GM19238 (cell line): ENCODE results near the gene ACOT9.
"Not testable (repeated sequence)": the region's sequence is repeated elsewhere in the genome, so short reads cannot be mapped to it uniquely, and the experiment has no call there.

Experiments used
- DNase-seq: peaks from one replicate; pipeline ENCODE4 v3.0.0; 2011; ENCODE audit warnings: low spot score; ENCODE audit not compliant: insufficient read length

The ACOT9 gene

DNA sequence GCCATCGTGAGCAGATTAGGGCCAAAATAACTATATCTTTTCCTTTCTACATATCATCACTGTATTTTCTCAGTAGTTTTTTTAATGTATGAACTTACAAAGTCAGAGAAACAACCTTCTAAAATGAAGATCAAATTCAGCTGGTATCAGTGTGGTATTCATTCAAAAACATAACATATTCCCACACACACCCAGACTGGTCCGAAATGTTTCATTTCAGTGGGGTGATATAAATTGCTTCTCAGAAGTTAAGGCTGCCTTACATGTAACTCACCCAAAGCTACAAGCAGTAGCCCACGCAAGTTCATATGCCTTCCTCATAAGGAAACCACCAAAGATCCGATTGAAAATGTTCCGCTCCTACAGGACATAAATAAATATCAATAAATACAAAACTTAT lies 37.8 kb downstream of the ACOT9 start:
- DNase-seq: no peak

DNA sequence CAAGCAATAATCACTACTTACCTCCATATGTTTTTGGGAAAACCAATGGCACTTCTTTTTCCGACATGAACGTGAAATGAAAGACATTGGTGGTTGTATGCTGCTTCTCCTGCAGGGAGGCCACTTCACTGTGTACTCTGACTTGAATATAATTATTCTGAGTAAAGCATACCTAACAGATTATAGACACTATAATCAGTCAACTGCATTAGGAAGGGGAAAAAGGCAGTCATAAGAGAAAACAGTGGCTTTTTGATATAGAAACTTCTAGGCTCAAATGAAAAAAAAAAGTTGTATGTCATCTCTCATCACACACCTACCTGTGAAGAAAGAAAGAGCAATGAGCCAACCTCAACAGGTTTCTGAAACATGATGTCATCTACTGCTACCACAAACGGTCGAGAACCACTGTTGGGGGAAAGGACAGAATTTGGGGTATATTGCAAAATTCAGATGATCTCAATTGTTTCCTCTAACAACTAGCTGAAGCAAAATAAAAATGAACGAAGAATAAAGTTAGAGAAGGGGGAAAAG lies 38.3 kb downstream of the ACOT9 start:
- DNase-seq: no peak

DNA sequence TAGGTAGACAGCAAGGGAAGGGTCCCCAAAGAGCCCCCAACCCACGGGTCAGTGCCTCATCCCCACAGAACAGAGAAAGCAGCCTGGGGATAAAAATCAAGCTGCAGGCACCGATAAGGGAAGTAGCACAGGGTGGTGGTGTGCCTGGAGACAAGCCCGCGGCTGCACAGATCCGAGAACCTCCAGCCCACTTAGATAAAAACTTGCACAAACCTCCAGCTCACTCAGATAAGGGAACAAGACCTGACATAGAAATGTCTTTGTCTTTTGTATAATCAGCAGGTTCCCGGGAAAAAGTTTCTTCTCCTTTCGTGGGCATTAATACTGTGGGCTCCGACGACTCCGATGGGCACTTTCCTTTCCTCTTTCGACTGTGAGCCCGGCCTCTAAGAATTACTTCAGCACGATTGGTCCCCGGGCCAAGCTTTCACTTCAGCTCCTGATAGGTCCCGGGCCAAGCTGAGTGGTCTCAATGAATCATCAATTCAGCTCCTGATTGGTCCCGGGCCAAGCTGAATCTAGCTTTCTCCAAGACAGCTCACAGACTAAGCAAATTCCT lies 43.4 kb downstream of the ACOT9 start:
- DNase-seq: peak; percentile 18

DNA sequence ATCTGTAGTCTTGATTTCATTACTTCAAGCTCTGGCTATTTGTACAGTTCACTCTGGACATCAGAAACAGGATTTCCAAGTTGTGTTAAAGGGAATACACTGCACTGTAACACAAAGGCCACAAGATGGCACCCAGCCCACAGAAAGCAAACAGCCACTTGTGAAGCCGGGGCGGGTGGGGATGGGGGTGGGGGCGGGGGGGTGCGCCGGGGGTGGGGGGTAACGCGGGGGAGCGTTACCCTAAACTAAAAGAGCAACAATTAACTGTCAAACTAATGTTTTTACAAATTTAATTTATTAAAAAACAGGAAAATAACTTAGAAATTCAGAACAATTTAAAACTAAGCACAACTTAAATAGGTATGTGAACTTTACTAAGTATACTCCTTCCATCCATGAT lies 48.5 kb downstream of the ACOT9 start:
- peak; percentile 23 for DNase-seq

DNA sequence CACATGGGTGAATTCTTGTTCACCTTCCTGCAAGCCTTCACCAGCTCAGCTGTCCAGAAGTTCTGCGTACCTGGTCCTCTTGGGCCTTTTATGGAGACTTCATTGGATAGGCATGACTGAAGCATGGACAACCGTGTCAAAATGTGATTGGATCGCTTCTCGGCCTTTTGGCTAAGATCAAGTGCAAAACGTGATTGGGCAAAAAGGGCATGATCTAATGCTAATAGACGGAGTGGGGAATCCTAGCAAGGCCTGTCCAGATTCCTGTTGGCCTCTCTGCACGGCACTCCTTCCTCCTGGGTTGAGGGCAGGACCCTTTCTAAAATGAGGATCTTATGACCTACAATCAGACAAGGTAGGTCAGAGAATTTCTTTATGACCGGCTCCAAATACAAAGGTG lies 50.9 kb downstream of the ACOT9 start:
- DNase-seq: no peak

DNA sequence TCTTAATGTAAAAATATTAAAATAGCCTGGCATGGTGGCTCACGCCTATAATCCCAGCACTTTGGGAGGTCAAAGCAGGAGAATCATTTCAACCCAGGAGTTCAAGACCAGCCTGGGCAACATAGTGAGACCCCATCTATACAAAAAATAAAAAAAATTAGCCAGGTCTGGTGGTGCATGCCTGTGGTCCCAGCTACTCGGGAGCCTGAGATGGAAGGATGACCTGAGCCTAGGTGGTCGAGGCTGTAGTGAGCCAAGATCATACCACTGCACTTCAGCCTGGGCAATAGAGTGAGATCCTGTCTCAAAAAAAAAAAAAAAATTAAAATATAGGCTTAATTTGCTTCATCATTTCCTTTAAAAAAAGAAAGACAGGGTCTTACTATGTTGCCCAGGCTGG lies 66.6 kb downstream of the ACOT9 start:
- not testable (repeated sequence) for DNase-seq

DNA sequence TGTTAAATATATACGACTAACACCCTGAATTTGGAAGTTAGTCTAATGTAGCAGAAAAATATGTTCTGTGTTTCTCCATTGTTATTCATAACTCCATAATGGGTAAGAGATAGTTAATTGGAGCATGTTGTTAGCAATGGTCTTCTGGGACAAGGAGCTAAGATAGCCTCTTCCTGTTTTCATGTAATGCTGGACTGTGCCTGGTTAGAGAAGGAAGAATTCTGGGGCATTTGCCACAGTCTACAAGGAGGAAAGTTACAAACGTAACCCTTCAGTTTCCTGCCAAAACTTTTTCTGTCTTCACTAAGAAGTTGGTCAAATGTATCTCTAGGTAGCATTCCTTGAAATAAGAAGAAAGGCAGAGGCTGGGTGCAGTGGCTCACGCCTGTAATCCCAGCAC lies 70.0 kb downstream of the ACOT9 start:
- DNase-seq: no peak

DNA sequence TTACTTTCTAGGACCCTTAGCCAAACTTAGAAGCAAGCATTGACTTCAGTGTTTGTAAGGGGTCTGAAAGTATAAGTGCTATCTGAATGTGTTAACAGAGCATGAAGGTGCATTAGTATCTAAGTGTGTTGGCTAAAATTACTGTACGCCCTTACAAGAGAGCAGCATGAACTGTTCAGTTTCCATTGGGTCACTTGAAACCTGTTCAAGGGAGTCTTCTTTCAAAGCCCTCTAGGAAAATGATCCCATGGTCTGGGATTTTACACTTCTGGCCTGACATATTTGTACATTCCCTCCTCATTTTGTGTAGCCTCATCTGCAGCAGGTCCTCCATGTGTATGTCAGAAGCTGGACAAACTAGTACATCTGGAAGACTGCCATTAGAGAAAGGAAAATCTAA lies 72.5 kb downstream of the ACOT9 start:
- no peak for DNase-seq

DNA sequence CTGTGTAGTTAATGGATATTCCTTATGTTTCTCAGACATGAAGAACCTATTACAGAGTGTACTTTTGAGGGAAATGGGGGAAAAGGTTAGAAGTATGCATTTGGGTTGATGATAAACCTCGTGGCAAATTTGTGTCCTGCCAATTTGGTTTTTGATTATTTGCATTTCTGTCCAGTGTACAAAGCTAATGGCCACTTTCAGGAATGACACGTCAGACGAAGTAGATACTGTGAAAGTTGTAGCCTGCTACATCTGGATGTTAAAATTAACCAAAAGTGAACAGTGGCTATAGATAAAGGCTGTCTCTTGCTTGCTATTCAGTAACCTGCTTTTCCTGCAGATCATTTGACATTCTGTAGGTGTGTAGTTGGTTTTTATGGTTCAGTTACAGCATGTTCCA lies 74.7 kb downstream of the ACOT9 start:
- DNase-seq: no peak

DNA sequence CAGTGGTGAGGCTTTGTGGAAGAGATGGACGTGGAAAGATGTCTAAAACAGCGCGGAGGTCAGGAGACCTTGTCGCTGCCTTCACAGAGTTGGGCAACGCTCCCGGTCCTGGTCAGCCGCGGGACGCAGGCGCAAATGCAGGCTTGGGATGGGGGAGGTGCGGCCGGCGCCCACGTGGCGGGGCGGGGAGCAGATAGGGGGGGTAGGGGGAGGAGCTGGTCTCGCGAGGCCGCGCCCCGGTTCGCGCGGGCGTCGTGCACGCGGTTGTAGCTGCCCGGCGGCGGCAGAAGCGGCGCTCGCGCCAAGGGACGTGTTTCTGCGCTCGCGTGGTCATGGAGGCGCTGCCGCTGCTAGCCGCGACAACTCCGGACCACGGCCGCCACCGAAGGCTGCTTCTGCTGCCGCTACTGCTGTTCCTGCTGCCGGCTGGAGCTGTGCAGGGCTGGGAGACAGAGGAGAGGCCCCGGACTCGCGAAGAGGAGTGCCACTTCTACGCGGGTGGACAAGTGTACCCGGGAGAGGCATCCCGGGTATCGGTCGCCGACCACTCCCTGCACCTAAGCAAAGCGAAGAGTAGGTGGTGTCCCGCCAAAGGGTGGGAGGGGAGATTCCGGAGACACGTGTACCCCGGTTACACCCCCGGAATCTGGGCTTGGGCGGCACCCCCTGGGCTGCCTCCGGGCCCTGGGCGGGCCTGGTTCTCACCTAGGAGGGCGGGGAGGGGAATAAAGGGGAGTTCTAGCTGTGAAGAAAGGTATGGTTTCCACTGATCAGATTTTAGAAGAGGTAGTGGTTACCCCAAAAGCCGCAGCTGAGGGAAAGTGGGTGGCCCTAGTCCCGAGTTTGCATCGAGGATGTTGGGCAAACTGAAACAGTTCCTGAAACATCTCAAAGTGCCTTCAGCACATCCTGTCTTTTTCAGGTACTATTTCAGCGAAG lies 75.6 kb downstream of the ACOT9 start, which contains the start of gene PRDX4:
Gene PRDX4 (plus strand): TSS at position 255 of the 939 bp plus-strand sequence. CDS start 78 bp downstream, at position 333.
- DNase-seq: peak; percentile 47

DNA sequence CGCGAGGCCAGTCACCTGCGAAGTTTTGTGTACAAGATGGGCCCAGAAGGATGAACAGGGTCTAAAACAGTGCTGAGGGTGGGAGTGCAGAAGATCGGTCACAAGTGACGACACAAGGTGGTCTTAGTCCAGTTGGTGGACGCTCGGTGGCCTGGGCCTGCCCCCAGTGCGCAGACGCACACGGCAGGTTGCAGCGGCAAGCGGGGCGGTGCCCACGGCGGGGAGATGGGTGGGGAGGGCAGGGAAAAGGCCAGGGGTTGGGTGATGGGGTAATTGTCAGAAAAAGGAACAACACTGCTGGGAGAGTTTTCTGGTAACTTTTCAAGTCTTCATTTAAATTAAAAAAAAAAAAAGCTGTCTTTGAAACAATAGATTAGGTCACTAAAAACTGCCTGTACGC lies 76.8 kb downstream of the ACOT9 start:
- no peak for DNase-seq

DNA sequence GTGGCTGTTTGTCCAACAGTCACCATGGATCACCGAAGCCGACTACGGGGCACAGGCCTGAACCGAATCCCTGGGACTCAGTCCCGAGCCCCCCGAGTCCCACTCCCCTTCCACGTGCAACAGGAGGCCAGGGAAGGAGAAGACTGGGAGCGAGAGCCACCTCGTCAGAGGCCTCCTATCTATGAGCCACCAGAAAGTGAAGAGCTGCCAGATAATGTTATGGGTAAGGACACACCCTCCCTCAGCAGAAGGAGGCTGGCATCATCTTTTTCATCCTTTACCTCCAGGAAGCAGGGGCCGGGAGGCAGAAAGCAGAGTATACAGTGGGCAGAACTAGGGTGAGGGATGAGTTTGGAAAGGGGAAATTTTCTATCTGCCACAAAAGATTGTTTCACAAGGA lies 78.6 kb downstream of the ACOT9 start:
- no peak for DNase-seq

DNA sequence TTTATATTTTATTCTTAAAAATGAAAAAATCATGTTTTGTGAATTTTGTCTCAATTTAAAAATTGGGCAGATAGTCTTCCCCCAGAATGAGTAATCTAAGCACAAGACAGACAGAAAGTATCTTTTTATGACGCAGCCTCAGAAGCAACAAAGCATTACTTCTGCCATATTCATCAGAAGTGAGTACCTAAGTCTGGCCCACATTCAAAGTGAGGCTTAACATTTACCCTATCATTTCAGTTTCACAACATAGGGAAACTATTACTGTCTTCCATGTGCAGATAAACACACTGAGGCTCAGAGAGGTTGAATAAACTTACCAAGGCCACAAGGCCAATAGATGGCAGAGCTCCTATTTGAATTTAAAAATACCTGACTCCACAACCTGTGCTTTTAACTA lies 80.2 kb downstream of the ACOT9 start:
- no peak for DNase-seq

DNA sequence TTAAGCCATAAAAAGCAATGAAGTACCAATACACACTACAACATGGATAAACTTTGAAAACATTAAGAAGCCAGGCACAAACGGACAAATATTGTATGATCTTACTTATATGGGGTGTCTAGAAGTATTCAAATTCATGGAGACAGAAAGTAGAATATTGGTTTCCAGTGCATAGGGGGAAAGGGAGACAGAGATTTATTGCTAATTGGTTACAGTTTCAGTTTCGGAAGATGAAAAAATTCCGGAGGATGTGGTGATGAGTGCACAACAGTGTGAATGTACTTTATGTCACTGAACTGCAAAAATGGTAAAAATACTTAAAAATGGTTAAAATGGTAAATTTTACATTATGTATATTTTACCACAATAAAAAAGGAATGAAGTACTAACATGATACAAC lies 80.9 kb downstream of the ACOT9 start:
- no peak for DNase-seq

DNA sequence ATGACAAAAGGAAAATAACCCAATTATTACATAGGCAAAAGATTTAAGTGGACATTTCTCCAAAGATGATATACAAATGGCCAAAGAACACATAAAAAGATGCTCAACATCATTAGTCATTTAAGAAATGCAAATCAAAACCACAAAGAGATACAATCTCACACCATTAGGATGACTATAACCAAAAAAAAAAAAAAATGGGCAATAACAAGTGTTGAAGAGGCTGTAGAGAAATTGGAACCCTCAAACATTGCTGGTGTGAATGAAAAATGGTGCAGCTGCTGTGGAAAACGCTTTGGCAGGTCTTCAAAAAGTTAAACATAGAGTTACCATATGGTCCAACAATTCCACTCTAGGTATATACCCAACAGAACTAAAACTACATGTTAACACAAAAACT lies 81.4 kb downstream of the ACOT9 start:
- DNase-seq: no peak

DNA sequence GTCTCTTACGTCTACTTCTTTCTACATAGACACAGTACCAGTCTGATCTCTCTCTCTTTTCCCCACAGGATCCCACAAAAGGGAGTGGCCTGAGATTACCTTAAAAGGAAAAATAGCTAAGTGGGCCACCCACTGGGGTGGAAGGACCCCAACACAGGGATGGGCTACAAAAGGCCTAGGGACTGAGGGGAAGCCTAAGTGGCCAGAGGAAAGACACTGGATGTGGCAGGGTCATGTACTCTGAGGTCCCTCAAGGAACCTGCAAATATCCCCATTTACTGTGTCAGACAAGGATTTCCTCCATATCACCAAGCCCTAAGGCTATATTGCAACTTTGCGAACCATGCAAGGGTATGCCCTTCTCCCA lies 82.3 kb downstream of the ACOT9 start:
- DNase-seq: no peak

DNA sequence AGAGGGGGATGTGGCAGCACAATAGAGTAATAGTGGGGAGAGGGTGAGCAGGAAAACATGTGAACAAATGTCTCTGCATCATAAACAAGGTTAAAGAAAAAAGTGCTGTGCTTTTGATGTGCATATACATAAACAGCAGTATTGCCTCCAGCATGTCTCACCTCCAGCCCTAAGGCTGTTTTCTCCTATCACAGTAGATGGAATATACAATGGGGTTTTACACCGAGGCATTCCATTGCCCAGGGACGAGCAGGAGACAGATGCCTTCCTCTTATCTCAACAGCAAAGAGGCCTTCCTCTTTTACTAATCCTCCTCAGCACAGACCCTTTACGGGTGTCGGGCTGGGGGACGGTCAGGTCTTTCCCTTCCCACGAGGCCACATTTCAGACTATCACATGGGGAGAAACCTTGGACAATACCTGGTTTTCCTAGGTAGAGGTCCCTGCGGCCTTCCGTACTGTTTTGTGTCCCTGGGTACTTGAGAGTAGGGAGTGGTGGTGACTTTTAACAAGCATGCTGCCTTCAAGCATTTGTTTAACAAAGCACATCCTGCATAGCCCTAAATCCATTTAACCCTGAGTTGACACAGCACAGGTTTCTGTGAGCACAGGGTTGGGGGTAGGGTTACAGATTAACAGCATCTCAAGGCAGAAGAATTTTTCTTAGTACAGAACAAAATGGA lies 82.9 kb downstream of the ACOT9 start:
- DNase-seq: not testable (repeated sequence)

DNA sequence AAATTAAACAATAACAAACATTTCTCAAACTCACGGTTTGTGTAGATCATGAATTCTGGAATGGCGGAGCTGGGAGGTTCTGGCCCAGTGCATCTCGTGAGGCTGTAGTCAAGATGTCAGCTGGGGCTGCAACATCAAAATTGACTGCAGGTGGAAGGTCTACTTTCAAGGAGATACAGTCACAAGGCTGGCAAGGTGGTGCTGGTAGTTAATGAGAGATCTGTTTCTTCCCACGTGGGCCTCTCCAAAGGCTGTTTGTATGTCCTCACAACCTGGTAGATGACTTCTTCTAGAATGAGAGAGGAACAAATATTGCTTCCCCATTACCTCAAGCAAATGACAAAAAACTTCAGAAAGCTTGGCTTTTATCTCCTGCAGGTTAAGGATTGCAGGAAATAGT lies 83.7 kb downstream of the ACOT9 start:
- no peak for DNase-seq

DNA sequence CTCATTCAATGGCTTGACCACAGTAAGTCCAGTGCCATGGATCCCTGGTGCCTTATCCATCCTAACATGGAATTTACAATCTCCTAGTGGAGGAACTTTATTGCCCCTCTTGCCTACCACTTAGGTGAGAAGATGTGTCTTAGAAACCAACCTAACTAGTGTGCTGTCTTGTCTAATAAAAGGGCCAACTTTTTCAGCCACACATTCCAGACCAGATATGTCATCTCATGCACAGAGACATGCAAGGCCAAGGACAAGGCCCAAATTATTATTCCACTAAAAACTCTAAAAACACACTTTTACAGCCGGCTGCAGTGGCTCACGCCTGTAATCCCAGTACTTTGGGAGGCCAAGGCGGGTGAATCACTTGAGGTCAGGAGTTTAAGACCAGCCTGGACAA lies 86.4 kb downstream of the ACOT9 start:
- no peak for DNase-seq

DNA sequence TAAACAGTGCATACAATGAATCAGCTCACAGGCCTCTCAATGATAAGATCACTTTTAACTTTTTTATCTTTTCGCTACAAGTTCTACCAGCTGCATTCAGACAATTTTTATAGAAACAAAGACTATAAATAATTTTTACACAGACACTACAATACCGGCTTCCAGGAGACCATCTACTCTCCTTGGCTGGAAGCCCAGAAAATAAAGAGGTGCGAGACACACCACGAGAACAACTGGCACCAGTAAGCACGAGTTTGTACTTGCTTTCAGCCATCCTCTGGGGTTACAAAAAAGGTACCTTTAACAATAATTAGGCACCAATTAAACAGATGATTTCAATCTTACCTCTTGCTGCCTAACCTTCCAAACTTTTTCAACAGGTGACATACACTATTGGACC lies 87.0 kb downstream of the ACOT9 start:
- DNase-seq: no peak
